Smooth muscle cell of the pulmonary artery (primary cell): ENCODE results near the gene CSHL1. TPM values are rescaled to one million over a fixed set of nuclear protein-coding genes. Genes with fewer than 3 reads are reported as not detected.

Source experiments
- total RNA-seq: library from RNA; depleted of rRNA; stranded (reverse); fragments of >200 nt; gene quantifications from 2 replicates; pipeline ENCODE4 v1.2.3, GENCODE V29; 2014

Gene CSHL1
- not detected in 2 replicates for total RNA-seq

DNA sequence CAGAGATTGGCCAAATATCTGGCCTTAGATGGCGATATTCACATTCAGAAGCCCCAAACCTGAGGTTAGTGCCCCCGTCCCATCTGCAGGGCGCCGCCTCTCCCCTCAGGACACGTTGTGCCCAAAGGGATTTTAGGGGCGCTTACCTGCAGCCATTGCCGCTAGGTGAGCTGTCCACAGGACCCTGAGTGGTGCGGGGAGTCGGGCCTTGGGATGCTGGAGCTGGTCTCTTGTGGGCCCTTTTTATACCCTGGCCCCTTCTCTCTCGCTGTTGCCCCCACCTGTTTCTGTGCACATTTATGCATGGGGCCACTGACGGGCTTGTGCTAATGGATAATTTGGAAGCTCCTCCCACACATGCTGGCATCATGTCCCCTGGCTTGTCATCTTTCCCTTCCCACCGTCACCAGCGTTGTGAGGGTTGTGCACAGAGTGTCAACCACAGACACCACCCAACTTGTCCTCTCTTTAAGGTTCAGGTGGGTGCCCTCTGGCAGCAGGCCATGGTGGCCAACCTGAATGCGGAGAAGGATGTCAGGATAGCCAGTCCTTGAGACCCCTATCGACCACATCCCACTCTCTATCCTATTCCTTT, at the start of gene CSHL1:
TSS of gene CSHL1 (minus strand) at position 218 of the 595 bp plus-strand sequence. CDS start at position 156, 62 bp downstream.

DNA sequence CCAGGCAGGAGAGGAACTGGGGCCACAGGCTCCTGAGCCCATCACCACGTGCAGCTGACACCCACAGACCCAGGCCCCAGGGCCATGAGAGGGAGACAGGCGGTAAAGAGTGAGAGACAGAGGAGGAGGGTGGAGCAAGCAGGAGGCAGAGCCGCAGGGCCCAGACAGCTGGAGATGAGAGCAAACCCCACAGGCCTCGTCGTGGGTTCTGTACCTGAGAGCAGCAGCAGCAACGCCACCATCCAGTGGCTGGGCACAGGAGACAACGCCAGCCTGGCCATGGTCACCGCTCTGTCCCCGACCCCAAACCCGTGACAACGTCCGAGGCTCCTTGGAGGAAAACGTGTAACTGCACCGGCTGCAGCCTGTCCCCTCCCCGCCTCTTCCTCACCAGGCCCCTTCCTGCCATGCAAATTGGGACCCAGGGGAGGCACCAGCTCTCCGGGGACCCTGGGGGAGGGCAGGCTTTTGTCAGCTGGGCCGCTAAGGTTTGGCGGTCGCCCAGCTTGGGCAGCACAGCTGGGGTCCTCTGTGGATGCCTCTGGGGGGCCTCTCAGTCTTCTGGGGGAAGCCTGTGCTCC, 21.0 kb upstream of the CSHL1 start, which contains the start of gene CD79B:
TSS of gene CD79B (minus strand) at position 351 of the 581 bp plus-strand sequence. CDS start at position 281, 70 bp downstream.

DNA sequence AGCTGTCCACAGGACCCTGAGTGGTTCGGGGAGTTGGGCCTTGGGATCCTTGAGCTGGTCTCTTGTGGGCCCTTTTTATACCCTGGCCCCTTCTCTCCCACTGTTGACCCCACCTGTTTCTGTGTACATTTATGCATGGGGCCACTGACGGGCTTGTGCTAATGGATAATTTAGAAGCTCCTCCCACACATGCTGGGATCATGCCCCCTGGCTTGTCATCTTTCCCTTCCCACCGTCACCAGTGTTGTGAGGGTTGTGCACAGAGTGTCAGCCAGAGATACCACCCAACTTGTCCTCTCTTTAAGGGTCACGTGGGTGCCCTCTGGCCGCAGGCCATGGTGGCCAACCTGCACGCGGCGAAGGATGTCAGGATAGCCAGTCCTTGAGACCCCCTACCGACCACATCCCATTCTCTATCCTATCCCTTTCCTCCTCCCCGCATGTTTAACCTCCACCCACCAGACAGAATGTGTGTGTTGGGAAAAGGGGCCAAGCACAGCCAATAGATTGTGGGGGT, 7.8 kb upstream of the CSHL1 start, which contains the start of gene GH1:
TSS of gene GH1 (minus strand) at position 51 of the 517 bp plus-strand sequence. CDS start 63 bp downstream, outside the sequence.

DNA sequence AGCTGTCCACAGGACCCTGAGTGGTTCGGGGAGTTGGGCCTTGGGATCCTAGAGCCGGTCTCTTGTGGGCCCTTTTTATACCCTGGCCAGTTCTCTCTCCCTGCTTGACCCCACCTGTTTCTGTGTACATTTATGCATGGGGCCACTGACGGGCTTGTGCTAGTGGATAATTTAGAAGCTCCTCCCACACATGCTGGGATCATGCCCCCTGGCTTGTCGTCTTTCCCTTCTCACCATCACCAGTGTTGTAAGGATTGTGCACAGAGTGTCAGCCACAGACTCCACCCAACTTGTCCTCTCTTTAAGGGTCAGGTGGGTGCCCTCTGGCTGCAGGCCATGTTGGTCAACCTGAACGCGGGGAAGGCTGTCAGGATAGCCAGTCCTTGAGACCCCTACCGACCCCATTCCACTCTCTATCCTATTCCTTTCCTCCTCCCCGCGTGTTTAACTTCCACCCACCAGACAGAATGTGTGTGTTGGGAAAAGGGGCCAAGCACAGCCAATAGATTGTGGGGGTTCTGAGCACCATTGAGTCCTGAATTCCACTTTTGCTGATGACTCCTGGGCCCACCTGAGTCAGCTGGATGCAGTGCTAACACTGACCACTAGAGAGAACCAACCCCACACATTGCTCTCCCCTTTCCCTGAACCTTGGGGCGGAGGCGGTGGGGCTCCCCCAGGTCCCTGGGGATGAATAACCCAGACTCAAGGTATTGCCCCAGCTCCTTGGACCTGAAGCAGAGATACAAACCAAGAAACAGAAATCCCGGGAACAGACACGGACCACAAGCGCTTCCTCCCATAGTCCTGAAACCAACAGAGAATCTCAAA, 14.3 kb downstream of the CSHL1 start, which contains the start of gene CSH1:
TSS of gene CSH1 (minus strand) at position 51 of the 831 bp plus-strand sequence. CDS start 63 bp downstream, outside the sequence.

GRCh38 chr17:63881935-63882601, 29.0 kb downstream of the CSHL1 start, which contains the start of gene GH2:
TSS of gene GH2 (minus strand) at chr17:63881944. CDS start at chr17:63881801, 143 bp downstream.

GRCh38 chr17:63873577-63873976, 37.5 kb downstream of the CSHL1 start, which contains the start of gene CSH2:
TSS of gene CSH2 (minus strand) at chr17:63873677. CDS start at chr17:63873614, 63 bp downstream.

Other genes starting within 250 kb of the CSHL1 start
- 4.9 and 9.0 TPM in 2 replicates for gene LIMD2, start 211.1 kb downstream of the CSHL1 start, total RNA-seq
- 23.7 and 25.8 TPM in 2 replicates for gene STRADA, start 169.5 kb downstream of the CSHL1 start, total RNA-seq
- gene CCDC47, start 137.7 kb downstream of the CSHL1 start, total RNA-seq, result 89.7 and 94.5 TPM in 2 replicates
- gene DDX42, start 137.1 kb downstream of the CSHL1 start, total RNA-seq, result 66.3 and 76.8 TPM in 2 replicates
- 58.6 and 61.6 TPM in 2 replicates for gene PSMC5, start 83.8 kb downstream of the CSHL1 start, total RNA-seq
- 31.9 and 47.7 TPM in 2 replicates for gene FTSJ3, start 83.6 kb downstream of the CSHL1 start, total RNA-seq
- 61.6 and 64.3 TPM in 2 replicates for gene SMARCD2, start 68.6 kb downstream of the CSHL1 start, total RNA-seq
- not detected in 2 replicates for gene CSH2, start 37.6 kb downstream of the CSHL1 start, total RNA-seq
- gene GH2, start 29.3 kb downstream of the CSHL1 start, total RNA-seq, result not detected in 2 replicates
- not detected in 2 replicates for gene CSH1, start 14.7 kb downstream of the CSHL1 start, total RNA-seq
- not detected in 2 replicates for gene GH1, start 7.6 kb upstream of the CSHL1 start, total RNA-seq
- gene CD79B, start 21.1 kb upstream of the CSHL1 start, total RNA-seq, result 3.6 TPM in 1 of 2 replicates, not detected in the other
- under 0.01 and 0.07 TPM in 2 replicates for gene SCN4A, start 61.7 kb upstream of the CSHL1 start, total RNA-seq
- gene PRR29, start 87.1 kb upstream of the CSHL1 start, total RNA-seq, result 0.20 and 1.2 TPM in 2 replicates
- 3.9 and 13.0 TPM in 2 replicates for gene ICAM2, start 109.4 kb upstream of the CSHL1 start, total RNA-seq
- gene ERN1, start 218.9 kb upstream of the CSHL1 start, total RNA-seq, result 13.0 and 23.3 TPM in 2 replicates